Inflammatory macrophage treated with lipopolysaccharide for 4 hours (primary cell): ENCODE measurements around the gene HERC6.
A peak's percentile ranks its signal among the peaks of the same experiment; 100 is the strongest.
"Not testable (repeated sequence)": the region's sequence is repeated elsewhere in the genome, so short reads cannot be mapped to it uniquely, and the experiment has no call there.

Experiments
- DNase-seq: peaks from one replicate; pipeline ENCODE4 v3.0.0-alpha.2; 2020

Gene HERC6

DNA sequence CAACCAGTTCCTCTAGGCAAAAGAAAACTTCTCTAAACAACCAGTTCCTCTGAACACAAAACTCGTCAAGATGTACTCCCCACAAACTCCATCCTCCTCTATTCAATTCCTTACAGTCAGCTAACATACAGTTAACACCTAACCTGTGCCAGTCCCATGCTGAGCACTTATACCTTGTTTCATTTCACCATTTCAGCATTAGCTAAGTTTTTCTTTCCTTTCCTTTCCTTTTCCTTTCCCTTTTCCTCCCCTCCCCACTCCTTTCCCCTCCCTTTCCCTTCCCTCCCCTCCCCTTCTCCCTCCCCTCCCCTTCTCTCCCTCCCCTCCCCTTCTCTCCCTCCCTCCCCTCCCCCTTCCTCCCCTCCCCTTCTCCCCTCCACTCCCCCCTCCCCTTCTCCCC, 13.1 kb downstream of the HERC6 start:
- no peak for DNase-seq

DNA sequence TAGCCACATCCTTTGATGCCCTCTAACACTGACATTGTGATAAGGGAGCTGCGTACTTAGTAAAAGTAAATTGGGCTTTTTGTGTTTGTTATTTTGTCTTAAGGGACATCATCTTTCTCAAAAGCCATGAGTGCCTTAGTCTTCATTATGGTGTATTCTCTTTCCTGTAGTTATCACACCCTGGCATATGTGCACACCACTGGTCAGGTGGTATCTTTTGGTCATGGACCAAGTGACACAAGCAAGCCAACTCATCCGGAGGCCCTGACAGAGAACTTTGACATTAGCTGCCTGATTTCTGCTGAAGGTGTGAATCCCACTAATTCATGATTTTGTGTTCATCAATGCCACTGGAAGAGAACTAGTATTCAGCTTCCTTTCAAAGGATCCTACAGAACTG, 18.0 kb downstream of the HERC6 start:
- DNase-seq: no peak

DNA sequence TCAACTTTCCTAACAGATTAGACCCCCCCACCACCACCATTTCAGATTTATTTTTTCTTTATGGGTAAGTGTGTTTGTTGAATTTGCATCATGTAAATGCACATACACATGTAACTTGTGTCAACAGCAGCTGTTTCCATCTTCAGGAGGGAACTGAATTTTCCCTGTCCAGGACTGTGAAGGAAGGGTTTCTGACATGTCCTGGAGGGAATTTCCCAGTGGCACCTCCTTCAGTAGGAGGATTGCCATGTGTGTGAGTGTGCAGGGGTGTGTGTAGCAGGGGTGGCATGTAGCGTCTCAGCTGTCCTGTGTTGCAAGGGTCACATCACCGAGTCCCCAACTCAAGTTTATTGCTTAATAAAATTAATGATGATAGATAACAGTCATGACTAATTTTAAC, 19.7 kb downstream of the HERC6 start:
- DNase-seq: peak; percentile 84

DNA sequence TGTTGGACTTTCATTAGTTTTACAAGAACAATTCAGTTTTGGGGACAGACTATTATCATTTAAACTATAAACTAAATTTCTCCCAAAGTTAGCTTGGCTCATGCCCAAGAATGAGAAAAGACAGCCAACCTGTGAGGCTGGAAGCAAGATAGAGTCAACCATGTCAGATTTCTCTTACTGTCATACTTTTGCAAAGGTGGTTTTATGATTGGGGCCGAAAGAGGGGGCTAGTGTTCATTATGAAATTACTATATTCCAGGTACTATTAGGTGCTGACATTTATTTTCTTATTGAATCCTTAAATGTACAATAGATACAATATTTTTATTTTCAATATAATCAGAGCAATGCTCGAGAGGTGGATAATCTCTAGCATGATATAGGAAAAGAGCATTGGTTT, 30.6 kb downstream of the HERC6 start:
- DNase-seq: no peak

DNA sequence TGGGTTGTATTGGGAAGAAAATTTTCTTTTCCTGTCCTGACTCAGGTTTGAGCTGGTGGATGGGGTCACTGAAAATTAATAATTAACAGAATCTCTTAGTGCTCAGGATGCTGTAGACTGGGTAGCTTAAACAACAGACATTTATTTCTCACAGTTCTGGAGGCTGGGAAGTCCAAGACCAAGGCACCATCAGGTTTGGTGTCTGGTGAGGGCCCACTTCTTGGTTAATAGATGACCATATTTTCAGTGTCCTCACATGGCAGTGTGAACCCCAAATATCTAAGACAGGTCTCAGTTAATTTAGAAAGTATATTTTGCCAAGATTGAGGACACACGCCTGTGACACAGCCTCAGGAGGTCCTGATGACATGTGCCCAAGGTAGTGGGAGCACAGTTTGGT, 31.1 kb downstream of the HERC6 start:
- no peak for DNase-seq

DNA sequence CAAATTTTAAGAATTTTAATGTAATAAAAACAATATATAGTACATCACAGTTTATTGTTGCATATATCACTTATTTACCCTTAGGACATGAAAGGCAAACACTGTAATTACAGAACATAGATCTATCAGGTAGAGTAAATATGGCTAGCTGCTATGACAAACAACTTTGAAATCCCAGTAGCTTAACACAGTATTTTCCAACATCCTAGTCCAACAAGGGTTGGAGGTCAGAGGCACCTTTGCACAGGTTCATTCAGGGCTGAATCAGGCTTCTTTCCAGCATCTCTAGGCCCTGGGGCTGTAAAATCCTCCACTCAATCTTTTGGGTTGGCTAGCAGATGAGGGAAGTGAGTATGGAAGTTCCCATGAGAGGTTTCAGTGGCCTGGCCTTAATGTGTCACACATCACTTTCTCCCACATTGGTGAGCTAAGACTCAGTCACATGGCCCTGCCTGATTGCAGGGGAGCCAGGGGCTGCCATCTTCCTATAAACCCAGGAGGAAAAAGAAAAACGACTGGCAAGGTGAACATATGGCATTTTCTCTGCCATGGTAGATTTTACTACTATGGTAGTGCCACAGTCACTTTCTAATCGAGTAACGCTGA, 32.9 kb downstream of the HERC6 start:
- peak; percentile 79 for DNase-seq

DNA sequence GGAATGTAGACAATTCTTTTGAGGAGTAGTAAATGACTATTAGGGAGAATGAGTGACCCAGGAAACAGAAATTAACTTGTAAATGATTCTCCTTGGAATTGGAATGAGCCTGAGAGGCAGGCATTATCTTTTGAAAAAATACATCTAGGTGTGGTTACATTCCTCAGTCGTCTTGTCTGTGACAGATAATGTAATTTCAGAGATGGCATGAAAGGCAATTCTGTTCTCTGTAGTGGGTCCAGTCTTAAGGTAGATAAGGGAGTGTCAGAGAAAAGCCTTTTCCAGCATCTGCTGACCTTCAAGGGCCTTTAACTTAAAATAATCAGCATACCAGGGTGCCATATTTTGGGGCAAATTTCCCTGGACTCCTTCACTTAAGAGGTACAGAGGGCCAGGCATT, 35.1 kb downstream of the HERC6 start:
- no peak for DNase-seq

DNA sequence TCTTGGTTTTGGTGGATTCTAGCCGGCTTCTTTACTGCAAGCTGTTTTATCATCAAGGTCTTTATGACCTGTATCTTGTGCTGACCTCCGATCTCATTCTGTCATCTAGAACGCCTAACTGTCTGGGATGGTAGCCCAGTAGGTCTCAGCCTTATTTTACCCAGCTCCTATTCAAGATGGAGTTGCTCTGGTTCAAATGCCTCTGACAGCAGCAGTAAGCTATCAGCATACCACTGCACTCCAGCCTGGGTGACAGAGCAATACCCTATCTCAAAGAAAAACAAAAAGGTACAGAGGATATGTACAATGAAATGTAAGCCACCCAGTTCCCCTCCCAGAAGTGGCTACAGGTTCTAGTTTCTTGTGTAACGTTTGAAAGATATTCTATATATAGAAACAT, 36.1 kb downstream of the HERC6 start:
- DNase-seq: no peak

DNA sequence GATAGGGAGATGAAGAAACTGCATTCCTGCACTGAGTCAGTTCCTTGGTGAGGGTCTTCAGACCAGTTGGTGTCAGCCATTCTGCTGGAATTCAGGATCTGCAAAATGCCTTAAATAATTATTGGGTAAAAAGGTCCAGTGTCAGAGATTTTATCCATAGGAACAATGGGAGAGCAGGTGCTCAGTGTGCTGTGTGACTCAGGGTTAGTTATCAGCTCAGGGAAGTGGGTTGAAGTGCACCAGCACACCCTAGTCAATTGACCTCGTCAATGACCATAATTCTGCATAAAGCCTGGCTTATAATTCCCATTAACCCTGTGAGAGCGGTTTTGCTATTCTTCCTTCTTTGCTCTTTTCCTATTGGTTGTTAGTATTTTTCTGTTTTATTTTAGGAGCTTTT, 37.3 kb downstream of the HERC6 start:
- DNase-seq: no peak

DNA sequence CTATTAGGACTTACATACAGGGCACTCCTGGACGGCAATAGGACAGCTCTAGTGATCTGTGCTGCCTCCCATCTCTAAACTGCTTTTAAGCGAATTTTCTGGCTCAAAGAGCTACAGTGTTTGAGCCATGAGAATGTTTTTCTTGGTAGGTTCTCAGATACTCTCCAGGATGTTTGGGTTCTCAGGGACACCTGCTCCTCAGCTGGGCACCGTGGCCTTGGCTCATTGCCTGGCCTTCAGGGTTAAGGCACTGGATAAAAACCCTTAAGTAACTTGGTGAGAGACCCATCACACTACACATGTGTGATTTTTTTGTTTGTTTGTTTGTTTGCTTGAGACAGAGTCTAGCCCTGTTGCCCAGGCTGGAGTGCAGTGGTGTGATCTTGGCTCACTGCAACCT, 39.8 kb downstream of the HERC6 start:
- DNase-seq: no peak

DNA sequence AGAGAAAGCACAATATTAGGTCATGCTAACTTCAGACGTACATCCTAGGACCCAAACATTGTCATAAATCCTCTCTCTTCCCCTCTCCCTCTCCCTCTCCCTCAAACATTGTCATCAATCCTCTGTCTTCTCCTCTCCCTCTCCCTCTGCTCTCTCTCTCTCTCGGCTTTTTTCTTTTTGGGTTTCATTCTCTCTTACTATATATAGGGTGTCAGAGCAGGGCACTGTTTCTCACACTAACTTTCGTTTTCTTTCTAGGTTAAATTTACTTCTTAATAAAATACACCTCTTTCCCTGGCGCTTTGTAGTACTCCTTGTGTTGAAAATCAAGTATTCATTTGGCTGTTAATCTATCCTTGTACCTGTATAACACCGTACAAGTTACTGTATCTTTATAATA, 41.2 kb downstream of the HERC6 start:
- DNase-seq: no peak

DNA sequence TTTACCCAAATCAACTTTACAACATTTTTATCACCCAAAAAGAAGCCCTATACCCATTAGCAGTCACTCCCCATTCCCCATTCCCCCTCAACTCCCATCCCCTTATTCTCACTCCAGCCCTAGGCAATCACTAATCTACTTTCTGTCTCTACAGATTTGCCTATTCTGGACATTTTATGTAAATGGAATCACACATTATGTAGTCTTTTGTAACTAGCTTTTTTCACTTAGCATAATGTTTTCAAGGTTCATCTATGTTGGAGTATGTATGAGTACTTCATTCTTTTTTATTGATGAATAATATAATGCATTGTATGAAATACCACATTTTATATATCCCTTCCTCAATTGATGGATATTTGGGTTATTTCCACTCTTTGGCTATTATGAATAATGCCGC, 42.2 kb downstream of the HERC6 start:
- no peak for DNase-seq

DNA sequence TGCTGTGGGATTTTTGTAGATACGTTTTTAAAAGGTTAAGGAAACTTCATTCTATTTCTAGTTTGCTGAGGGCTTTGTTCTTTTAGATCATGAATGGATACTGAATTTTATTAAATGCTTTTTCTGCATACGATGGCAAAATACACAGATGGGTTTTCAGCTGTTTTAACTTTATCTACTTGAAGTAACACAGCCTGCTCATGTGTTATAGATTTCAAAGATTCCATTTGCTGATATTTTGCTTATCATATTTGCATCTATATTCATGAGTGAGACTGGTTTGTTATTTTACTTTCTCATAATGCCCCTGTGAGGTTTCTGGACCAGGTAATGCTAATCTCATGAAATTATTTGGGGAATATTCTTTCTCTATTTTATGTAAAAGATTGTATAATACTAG, 43.8 kb downstream of the HERC6 start:
- no peak for DNase-seq

DNA sequence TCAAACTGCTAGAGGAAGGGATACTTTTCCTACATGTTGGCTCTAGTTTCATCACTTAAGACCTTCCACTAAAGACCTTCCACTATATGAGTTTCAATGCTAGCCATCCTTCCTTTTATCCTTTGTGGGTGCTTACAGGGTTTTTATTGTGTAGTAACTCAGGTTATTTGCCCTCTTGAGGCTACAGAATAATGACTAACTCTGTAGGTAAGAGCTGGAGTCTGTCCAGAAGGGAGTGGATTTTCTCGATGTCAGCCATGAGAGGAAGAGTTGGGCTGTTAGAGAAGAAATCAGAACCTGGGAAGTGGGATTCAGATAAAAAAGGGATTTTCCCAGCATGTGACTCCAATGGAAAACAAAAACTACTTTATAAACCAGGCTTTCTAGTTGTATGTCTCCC, 50.7 kb downstream of the HERC6 start:
- DNase-seq: no peak

DNA sequence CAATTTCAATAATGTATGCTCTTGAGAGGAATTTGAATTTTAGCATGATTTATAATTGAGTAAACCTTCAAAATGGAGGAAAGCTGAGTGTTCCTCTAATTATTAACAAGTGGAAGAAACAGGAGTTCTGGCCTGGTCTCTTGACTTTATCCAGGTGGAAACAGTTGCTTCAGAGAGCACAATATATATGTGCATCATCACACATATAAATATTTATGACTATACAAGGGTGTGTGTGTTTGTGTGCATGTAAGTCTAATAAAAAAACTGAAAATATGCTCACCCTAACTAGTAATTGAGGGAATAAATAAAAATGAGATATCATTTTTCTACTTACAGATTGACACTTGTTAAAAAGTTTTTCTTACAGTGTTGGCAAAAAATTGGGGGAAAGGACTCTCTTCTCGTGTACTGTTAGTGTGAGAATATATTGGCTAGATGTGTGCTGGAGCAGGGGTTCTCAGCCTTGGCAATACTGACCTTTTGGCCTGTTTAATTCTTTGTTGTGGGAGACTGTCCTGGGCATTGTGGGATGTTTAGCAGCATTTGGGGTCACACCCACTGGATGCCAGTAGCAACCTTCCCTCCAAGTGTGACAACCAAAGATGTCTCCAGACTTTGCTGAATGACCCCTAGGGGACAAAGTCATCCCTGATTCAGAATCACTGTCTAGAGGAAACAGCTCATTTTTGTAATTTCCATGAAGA, 57.5 kb downstream of the HERC6 start:
- no peak for DNase-seq

DNA sequence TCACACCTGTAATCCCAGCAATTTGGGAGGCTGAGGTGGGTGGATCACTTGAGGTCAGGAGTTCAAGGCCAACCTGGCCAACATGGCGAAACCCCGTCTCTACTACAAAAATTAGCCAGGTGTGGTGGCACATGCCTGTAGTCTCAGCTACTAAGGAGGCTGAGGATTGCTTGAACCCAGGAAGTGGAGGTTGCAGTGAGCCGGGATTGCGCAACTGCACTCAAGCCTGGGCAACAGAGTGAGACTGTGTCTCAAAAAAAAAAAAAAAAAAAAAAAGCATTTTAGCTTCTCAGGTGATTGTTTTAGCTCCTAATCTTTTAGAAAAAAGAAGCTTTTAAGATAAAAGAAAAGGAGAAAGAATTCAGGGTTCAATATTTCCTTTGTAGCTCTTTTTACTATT, 59.2 kb downstream of the HERC6 start:
- not testable (repeated sequence) for DNase-seq

DNA sequence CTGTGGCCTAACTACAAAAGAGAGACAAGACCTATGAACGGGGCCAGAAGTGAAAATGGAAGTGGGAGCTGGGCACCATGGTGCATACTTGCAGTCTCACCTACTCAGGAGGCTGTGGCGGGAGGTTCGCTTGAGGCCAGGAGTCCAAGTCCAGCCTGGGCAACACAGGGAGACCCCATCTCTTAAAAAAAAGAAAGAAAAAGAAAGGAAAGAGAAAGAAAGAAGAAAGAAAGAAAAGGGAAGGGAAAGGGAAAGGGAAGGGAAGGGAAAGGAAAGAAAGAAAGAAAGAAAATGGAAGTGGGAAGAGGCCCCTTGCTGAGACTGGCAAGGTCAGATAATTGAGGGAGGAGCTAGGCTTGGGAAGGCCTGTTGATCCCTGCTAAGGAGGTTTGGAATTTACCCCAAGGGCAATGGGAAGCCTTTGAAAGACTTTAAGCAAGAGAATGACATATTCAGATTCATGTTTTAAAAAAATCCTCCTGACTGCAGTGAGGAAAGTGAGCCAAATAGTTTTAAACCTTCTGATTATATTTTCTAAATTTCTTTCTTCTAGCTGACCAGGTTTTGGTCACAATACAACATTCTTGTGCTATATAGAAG, 60.6 kb downstream of the HERC6 start:
- no peak for DNase-seq

DNA sequence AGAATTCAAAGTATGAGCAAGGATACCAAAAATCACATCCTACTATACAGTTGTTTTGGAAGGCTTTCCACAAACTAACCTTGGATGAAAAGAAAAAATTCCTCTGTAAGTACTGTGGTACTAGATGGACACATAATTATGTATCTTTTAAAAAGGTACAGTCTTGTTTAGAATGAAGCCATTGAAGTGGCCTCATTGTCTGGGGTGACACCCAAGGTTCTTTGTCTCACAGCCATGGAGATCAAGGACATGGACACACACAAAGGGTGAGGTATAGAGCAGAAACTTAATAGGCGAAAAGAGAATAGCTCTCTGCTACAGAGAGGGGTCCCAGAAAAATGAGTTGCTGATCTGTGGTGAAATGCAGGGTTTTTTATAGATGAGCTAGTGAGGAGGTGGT, 61.5 kb downstream of the HERC6 start:
- no peak for DNase-seq

DNA sequence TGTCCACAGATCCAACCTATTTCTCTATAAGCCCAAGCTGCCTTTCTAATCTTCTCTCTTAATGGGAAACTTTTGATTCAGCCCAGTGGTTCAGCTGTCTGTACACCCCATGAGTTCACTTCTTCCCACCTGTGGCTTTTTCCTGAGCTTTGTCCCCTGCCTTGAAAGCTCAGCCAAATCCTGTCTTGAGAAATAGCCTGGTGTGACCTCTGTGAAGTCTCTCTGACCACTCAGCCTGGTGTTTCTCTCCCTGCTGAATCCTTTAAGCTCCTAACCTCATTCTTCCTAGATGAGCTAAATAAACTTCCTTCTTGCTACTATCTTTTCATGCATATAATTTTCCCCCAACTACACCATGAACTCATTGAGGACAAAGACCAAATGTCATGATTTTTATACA, 63.0 kb downstream of the HERC6 start:
- DNase-seq: no peak

DNA sequence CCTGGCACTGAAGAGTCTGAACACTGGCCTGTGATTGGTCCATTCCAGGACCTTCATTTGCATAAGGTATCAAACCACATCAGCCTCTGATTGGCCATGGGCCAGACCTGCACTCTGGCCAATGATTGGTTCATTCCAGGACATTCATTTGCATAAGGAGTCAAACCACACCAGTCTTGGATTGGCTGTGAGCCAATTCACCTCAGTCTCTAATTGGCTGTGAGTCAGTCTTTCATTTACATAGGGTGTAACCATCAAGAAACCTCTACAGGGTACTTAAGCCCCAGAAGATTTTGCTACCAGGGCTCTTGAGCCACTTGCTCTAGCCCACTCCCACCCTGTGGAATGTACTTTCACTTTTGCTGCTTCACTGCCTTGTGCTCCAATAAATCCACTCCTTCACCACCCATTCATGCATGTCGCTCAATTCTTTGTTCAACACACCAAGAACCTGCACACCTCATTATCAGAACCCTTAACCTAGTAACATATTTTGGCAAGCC, 64.1 kb downstream of the HERC6 start:
- no peak for DNase-seq

DNA sequence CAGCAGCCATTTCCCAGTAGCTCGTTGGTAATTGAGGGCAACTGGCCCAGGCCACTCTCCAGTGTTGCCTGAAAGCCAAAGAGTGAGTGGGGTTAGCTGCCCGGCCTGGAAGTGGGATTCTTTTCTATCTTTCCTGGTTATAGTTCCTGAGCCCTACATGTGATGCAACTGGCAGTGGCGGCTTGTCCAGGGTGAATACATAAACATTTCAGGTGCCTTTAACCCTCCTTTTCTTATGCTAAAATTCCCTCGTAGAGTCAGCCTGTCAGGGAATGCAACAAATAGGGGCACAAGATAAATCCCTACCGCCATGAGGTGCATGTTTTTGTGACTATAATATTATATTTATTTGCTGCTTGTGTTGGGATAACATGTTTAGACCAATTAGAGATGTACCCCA, 64.8 kb downstream of the HERC6 start:
- no peak for DNase-seq

DNA sequence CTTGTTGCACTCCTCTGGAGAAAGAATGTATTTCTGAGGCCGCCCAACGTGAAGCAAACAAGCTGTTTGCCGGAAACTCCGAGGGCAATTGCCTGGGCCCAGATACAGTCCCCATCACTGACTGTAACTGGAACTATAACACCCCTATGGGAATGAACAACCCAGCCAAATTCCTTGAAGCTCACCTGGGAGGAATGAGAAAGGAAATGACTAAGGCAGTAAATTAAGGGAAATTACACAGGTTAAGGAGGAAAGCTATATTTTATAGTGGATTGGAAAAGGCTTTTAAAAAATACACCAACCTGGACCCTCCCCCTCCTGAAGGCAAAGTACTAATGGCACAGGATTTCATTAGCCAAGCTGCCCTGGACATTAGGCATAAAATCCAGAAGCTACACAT, 66.6 kb downstream of the HERC6 start:
- DNase-seq: no peak

DNA sequence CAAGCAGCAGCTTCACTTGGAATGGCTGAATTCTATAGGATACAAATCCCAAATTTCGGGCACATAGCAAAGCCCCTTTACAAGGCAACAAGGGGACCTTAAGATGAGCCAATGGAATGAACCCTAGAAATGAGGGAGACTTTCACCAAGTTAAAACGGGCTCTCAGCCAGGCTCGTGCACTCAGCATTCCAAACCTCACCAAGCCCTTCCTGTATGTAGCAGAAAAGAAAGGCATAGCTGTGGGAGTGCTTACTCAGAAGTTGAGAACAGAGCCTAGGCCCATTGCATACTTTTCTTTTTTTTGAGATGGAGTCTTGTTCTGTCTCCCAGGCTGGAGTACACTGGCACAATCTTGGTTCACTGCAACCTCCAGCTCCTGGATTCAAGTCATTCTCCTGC, 67.5 kb downstream of the HERC6 start:
- DNase-seq: no peak

DNA sequence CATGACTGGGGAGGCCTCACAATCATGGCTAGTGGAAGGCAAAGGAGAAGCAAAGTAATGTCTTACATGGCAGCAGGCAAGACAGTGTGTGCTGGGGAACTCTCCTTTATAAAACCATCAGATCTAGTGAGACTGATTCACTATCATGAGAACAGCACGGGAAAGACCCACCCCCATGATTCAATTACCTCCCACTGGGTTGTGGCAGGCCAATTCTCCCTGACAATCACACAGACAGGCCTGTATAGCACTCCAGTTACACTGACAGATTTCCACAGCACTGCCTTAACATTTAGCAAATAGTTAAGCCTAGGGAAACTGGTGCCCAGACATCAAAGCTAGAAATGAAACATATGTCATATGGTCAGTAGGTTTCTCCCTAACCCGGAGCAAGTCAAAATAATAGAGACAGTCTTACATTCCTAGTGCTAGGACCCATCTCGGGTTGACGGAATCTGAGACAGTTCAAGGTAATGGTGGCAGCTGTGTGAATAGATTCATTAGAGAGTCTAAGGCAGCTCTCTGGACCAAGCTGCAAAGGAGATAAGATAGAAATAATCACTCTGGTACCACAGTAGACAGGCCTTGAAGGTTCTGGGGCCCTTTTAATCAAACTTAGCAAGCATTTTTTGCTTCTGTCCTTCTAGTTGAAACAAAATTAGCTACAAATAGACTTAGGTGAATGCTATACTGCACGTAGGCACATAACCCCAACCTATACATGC, 68.9 kb downstream of the HERC6 start:
- DNase-seq: peak; percentile 44
